ENCODE measurements around the gene MSH5. TPM values are rescaled to one million over a fixed set of nuclear protein-coding genes. Genes with fewer than 3 reads are reported as not detected.
A peak's percentile ranks its signal among the peaks of the same experiment; 100 is the strongest.
"Not testable (repeated sequence)": the region's sequence is repeated elsewhere in the genome, so short reads cannot be mapped to it uniquely, and the experiment has no call there.

MSH5 gene
- total RNA-seq, result 9.1 TPM

GRCh38 chr6:31739639-31740396 is at the start of gene MSH5:
Gene MSH5 (plus strand): TSS chr6:31740005. CDS start chr6:31740467, 462 bp downstream.
- DNase-seq, result peak; percentile 99

GRCh38 chr6:31690231-31691077 is 49.4 kb upstream of the MSH5 start:
- DNase-seq, result no peak

DNA sequence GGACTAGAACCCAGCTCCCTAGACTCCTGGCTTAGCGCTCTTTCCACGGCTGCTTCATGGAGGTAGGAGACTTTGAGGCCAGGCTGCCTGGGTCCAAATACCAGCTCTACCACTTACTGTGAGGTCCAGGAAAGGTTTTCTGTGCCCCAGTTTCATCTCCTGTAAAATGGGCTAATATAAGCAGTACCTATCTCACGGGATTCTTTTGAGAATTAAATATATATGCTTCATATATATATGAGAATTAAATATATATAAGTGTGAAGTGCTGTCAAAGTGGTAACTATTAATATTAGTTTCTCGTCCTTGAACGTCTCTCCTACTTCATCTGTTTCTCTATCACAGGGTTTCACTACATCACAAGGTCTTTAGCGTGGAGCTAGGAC is 48.7 kb upstream of the MSH5 start:
- DNase-seq, result no peak

DNA sequence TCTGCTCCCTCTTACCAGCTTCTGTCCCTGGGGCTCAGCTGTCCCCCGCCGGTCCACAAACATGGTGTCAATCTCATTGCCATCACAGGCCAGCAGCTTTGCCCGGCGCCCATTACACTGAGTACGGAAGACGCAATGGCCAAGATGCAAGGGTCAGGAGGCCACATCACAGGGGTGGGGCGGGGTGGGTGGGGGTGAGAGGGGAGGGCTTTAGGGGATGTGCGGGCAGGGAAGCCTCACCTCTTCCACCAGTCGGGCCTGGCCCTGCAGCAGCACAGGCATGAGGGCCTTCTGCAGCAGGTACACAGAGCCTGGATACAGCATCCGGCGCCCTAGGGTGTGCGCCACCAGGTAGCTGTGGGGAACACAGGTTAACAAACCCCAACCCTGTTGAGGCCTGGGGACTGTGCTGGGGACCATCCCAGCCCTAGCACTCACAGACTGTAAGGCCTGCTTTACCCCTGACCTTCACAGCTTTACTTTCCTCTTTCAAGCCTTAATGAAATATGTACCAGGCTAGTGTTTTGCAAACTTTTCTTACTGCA is 48.2 kb upstream of the MSH5 start:
- DNase-seq, result no peak

- no peak for DNase-seq
Observed at GRCh38 chr6:31692353-31692752, 47.5 kb upstream of the MSH5 start.

- no peak for DNase-seq
Observed at GRCh38 chr6:31692886-31693285, 46.9 kb upstream of the MSH5 start.

GRCh38 chr6:31693535-31693934 is 46.3 kb upstream of the MSH5 start:
- DNase-seq, result no peak

- DNase-seq, result no peak
Observed at GRCh38 chr6:31697555-31697954, 42.2 kb upstream of the MSH5 start.

DNA sequence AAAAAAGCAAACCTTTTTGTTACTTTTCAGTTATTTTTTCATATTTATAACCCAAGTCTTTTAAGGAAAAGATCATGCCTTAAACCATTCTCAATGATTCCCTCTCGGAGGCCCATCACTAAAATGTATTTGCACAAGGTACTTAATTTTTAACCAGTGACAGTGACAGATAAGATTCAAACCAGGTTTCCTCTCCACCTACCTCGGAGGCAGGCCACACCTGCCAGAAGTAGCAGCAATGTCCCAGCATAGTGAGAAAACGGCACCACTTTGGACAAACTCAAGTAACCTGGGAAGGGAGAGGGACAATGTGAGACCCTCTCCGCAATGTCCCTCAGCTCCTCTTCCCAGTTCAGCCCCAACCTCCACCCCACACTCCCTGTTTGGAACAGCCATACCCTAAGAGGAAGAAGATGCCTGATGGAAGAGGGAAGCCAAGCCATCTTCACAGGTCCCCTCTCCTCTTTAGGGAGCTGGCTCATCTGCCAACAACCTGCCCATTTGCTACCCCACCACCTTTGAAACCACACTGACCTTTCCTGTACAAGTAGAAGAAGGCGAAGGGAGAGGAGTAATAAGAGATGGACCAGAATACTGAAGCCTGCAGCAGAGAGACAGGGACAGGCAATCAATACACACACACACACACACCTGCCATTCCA is 38.9 kb upstream of the MSH5 start:
- DNase-seq, result no peak

DNA sequence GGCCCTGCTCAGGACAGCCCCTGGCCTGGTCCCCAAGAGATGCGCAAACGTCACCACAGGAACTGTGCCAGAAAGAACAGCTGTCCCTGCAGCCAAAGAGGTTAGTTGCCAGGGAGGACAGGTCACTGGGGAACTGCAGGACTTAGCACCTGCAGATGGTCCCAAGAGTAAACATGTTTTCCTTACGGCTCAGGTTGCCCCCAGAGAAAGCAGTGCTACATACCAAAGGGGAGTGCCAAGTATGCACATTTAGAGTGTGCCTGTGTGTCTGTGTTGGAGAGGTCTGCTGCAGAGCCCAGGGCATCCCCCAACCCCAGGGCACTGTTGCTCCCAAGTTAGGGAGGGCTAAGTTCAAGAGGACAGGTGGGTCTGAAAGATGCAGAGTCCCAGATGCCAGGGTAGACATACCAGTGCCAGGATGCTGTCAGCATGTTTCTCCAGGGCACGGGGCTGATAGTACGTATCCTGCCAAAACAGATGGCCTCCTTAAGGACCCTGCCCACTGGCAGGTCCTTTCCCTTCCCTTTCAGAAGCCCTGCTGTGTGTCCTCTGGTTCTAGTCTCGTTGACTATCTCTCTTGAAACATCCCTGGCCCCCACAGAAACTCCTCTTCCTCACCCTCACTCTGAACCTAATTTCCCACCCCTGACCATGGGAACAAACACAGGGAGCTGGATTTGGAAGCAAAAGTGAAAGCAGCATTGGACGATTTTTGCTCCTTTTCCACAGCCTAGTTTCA is 38.0 kb upstream of the MSH5 start:
- DNase-seq, result no peak

DNA sequence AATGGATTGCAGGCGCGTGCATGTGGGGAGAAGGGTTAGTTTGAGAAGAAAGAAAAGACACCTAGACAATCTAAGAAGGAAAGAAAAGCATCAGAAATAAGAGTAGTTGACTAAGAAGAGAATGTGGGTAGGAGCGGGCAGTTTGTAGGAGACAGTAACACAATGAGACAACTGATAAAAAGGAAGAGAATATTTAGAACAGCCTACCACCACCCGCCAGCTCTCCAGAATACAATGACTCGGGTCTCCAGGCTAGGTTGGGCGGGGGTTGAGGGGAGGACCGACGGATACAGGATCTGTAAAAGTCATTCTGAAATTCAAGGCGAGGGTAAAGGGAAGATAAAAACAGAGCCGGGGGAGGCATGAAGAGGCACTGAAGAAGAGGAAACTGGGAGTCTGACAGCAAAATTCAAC is 37.4 kb upstream of the MSH5 start:
- DNase-seq, result no peak

GRCh38 chr6:31702819-31703716 is 36.7 kb upstream of the MSH5 start, which contains the start of gene ABHD16A:
Gene ABHD16A (minus strand): TSS chr6:31703324. CDS start chr6:31703281, 43 bp downstream.
- DNase-seq, result peak; percentile 99

- no peak for DNase-seq
Observed at GRCh38 chr6:31705931-31706330, 33.9 kb upstream of the MSH5 start.

DNA sequence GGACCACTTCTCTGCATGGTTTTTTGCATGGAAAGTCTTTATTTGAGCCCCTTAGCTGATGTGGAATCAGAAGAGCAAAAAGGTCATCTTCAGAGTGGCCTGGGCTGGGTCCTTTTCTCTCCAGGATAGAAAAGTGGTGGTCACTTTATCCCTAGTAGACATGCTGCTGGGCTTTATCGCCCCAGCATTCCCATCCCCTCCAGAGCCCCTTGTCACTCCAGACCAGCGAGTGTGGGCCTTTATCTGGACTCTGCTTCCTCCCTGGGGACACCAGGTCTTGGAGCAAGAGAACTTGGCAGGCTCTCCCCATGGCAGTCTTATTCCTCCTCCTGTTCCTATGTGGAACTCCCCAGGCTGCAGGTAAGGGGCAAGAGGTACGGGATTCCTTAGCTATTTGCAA is 33.2 kb upstream of the MSH5 start, which contains the start of gene LY6G6F:
Gene LY6G6F (plus strand): TSS at position 268 of the 400 bp plus-strand sequence. CDS start 41 bp downstream, at position 309.
- DNase-seq, result no peak

GRCh38 chr6:31707701-31708100 is 32.1 kb upstream of the MSH5 start:
- DNase-seq, result no peak

DNA sequence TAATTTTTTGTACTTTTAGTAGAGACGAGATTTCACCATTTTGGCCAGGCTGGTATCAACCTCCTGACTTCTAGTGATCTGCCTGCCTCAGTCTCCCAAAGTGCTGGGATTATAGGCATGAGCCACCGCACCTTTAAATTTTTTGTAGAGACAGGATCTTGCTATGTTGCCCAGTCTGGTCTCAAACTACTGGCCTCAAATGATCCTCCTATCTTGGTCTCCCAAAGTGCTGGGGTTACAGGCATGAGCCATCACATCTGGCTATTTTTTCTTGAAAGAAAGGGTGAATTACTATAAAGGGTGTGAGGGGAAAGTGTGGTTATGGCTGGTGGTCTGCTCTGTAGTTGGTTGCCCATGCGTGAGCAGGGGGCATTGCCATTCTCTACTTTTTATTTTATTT is 31.6 kb upstream of the MSH5 start:
- DNase-seq, result no peak

GRCh38 chr6:31709157-31709556 is 30.6 kb upstream of the MSH5 start:
- DNase-seq, result not testable (repeated sequence)

GRCh38 chr6:31710523-31711219 is 29.1 kb upstream of the MSH5 start:
- DNase-seq, result no peak

GRCh38 chr6:31711233-31711632 is 28.6 kb upstream of the MSH5 start:
- no peak for DNase-seq

DNA sequence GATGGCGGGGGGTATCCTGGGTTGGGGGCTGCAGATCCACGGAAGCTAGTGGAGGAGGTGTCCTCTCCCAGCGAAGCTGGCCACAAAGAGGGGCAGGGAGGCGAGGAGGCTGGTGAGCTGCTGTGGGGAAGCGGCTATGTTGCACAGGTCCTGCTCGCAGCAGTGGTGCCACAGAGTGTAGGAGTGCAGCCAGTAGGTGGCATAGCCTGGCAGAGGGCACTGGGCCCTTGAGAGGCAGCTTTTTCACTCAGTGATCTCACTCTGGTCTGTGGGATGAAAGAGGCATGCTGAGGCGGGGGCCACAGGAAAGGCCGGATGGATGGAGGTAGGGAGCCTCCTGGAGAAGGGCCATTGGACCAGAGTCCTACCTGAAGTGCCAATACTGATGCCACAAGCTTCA is 27.5 kb upstream of the MSH5 start:
- DNase-seq, result no peak
